Activated CD4-positive, alpha-beta T cell treated with anti-CD3 and anti-CD28 coated beads for 24 hours (primary cell): Measurements from ENCODE around the gene NDUFS6.

Source experiments
- DNase-seq, 2 donors: peaks; one replicate each; pipeline ENCODE4 v3.0.0-alpha.2; 2020; ENCODE audit warnings: low read depth in 2 of 2

NDUFS6 gene

DNA sequence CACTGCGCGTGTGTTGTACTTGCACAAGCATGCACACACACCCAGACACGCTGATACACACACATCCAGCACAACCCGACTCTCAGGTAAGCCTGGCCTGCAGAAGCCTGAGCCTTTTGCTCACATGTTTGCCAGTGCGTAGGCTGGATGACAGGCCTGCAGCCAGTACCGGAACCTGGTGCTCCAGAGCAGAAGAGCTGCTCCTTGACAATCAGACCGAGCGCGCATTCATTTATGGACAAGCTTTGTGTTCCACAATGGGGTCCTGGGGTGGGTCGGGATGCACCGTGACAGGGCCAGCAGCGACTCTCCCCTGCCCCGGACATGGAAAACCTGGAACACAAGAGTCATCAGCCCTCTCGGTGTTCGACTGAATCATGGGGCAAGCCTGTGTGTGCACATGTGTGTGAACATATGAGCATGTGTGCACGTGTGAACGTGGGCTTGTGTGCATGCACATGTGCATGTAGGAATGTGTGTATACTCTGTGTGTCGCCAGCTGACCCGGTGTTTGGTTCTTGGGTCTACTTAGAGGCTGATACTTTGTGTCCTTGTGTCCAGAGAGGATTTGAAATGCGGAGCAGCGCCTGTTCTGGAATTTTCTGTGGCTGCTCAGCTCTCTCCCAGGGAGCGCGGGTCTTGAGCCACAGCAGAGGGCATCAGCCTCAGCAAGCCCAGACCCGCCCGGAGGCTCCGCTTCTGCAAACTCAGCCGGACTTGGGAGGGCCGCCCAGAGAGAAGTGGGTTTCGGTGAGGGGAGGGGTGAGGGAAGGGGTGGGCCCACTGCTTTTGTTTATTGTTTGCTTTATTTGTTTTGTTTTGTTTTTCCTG is 49.3 kb downstream of the NDUFS6 start:
- DNase-seq, result no peak

DNA sequence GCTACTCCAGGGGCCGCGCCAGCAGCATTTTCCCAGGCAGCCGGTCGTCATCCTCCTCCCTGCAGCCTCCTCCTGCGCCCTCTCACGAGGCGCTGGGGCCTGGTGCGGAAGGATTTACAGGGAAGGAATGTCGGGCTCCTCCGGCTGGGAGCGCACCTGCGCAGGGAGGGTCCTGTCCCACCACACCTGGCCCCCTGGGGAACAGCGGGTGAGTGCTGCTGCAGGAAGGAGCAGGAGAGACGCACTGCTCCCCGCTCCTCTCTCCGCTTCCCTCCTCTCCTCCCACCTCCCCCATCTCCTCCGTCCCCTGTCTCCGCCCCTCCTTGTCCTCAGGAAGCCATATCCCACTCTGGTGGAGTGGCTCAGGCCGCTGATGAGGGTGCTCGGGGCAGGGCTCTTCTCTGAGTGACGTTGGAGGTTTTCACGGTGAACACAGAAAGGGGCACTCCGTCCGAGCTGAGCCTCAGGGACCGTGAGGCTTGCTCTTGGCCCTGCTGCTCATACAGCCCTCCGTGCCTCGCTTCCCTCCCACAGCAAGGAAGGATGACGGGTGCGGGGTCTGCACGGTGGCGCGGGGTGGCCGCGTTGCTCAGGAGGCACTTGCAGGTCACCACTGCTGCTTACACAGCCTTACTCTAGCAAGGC is 50.2 kb downstream of the NDUFS6 start:
- no peak for DNase-seq

DNA sequence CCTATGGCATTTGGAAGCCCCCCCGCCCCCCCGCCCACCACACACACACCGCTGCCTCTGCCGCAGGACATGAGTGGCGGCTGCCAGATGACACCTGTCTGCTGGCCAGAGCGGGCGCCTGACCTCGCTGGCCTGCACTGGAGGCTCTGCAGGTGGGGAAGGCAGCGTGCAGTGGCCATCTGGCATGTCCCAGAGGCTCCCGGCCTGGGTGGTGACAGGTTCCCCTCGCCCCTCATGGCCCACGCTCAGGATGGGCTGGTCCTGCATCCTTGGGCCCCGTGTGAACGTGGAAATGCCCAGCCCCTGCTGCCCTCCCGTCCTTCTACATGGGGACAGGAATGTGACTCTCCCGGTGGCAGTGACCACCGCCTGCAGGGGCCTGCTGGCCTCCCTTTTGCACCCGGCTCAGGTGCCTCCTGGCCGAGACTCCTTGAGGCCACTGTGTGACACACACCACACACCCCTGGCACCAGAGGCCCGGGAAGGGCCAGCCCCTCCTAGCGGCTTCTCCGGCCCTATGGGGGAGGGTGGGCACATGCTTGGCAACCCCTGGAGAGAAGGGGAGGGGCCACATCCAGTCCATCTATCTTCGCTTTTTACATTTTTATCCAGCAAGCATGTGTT is 51.2 kb downstream of the NDUFS6 start:
- DNase-seq, result no peak

DNA sequence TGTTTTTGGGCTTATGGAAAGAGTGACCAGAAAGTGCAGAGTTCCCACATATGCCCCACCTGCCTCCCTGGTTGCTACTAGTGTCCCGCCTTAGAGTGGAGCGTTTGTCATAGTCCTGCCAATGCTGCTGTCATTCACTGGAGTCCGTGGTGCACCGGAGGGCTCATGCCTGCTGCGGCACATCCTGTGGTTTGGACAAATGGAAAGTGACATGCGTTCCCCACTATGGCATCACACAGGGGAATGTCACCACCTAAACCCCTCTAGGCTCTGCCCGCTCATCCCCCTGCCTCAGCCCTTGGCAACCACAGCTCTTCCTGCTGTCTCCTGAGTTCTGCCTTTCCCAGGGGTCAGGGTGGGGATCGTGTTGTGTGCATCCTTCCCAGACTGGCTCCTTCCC is 52.3 kb downstream of the NDUFS6 start:
- no peak for DNase-seq

DNA sequence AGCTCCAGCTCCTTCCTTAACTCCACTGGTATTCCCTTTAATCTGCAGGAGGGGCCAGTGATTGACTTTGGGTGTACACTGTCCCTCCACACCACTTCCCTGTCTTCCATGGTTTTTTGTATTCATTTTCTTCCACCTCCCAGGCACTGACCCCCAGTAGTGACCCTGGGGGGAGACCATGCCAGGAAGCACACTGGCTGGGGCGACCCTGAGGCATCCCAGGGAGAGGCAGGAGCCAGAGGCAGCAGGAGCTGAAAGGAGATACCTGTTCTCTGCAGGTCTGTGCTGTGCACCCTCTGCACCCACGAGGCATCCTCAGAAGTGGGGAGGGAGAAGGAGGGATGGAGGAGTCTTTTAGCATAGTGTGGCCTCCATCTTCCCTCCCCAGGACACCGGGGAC is 53.9 kb downstream of the NDUFS6 start:
- DNase-seq, result no peak

DNA sequence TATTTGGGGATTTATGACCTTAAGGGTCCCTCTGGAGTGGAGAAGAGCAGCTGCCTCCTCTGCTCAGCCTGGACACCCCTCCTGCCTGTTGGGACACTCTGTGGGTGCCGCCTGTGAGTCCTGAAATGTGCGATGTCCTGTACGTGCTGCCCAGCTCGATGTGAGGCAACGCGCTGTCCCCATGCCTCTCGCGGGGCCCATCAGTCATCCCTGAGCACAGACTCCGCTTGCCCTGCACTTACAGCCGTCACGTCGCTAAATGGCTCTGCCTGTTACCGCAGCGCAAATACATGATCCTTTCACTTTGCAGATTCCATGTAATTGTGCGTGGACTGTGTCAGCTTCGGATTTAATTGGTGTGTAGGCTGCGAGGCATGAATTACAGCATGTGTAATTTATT is 54.4 kb downstream of the NDUFS6 start:
- DNase-seq, result no peak

DNA sequence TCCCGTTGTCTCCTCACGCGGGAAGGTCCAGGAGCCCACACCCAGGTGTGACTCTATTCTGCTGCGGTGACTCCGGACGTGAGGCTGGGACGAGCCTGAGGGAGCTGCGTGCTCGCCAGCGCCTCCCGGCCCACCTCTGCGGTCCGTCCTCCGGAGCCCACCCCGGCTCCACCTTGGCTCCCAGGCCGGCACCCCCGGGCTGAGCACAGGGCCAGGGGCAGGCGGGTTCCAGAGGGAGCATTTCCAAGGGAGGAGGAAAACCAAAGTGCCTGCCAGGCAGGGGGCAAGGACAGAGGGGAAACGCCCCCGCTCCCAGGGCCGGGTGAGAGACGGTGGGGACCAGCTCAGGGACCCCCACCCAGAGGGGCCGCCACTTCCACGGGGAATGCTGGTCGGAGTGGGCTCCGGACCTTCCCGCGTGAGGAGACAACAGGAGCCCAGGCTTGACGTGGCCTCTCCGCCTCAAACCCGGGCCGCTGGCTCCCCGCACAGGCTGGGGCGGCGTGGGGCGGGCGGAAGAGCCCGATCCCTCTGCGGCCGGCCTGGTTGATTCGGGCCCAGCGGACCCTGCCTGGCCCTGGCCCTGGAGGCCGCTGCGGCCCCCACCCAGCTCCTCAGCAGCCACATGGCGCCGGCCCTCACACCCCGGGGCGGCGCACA is 55.5 kb downstream of the NDUFS6 start:
- no peak for DNase-seq

DNA sequence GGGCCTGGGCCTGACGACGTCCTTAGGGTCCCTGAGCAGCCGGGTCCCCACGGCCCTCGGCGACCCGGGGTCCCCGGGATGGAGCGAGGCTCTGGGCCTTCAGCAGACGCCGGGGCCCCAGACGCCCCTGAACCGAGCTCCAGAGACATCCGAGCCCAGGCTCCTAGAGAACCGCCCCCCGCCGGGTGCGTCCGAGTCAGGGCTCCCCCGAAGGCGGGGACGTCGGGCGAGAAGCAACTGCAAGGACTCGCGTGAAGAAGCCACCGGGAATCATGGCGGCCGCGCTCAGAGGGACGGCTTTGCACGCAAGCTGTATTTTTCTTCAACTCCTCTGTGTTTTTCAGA is 56.0 kb downstream of the NDUFS6 start:
- no peak for DNase-seq

DNA sequence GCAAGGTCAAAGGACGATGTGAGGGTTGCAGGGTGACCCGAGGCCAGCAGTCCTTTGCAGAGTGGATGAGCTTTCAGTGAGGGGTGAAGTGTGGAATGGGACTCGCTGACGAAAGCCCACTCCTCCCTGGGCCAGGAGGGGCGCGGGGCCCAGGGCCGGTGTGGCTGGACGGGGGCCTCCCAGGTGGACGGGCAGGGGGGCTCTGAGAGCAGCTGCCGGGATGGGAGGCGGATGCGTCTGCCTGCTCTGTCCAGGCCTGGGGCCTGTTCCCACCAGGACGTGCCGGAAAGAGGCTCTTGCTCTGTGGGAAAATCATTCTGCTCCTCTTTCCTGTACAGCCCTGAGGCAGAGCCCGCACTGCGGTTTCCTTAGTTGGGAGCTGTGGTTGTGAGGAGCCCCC is 57.2 kb downstream of the NDUFS6 start:
- no peak for DNase-seq

DNA sequence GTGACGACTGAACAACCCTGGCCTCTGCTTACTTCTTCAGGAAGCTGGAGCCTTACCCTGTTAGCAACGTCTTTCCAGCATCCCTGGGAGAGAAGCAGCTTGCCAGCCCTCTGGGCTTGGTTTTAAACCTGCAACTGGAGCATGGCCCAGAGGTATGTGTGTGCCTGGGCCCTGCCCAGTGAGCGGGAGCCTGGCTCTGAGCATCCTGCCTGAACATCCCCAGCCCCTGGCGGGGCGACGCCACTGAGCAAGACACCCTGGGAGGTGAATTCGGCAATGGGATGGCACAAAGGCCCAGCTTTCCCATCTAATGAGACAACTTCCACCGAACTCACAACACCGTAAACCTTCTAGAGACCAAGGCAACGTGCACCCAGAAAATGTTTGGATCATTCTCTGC is 57.9 kb downstream of the NDUFS6 start:
- no peak for DNase-seq

DNA sequence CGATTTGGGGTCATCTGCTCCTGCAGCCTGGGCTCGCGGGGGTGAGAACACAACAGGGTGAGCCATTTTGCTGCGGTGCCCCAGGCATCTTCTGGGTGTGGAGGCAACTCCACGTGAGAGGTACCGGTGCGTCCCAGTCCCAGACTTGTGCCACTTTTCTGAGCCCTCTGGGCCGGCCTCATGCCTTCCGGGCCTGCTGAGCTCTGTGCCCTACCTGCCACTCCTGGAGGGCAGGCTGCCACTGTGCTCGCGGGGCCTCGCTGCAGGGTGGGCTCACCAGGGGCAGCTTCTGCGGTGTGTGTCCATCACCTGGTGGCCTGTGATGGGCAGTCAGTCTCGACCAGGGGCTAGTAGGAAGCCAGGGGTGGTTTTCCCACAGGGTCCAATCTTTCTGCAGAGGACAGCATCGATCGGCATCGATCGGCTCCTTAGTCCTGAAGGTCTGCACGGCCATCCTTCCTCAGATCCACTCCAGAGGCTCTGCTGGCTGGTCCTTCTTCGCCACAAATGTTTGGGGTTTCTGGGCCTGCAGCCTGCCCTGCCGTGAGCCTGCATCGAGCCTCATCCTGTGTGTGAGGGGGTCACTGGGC is 58.9 kb downstream of the NDUFS6 start:
- no peak for DNase-seq

DNA sequence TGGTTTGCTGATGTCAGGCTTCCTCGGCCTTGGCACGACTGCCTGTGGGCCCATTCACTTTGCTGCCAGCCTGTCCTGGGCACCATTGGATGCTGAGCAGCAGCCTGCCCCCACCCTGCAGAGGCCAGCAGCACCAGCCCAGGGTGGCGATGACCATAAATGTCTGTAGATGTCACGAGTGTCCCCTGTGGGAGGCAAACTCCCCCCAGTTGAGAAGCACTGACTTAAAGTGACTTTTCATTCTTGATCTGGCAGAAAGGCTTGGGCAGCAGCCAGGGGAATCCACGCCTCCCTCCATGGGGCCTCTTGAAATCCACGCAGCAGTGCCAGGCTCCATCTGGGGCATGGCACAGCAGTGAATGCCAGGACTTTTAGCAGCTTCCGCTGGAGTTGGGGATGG is 59.7 kb downstream of the NDUFS6 start:
- no peak for DNase-seq

DNA sequence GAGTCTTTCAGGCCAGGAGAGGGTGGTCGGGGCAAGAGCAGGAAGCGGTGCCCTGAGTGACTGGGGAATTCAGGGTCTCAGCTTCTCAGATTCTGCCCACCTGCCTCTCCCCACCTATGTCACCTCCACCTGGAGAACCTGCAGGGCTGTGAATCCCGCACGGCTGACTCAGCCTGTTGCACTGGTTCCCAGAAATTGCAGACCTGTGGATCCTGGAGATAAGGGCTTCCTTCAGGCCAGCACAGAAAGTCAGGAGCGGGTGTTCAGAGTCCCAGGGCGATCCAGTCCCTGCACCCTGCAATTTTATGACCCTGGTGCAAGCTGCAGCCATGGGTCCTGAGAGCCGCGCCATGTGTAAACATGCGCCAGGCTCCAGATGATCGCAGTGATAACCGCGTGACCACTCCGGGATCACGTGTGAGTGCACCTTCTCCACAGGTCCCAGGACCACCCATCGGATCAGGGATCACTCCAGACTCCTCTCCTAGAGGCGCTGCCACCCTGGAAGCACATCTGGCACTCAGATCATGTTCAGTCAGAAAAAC is 63.8 kb downstream of the NDUFS6 start:
- no peak for DNase-seq

DNA sequence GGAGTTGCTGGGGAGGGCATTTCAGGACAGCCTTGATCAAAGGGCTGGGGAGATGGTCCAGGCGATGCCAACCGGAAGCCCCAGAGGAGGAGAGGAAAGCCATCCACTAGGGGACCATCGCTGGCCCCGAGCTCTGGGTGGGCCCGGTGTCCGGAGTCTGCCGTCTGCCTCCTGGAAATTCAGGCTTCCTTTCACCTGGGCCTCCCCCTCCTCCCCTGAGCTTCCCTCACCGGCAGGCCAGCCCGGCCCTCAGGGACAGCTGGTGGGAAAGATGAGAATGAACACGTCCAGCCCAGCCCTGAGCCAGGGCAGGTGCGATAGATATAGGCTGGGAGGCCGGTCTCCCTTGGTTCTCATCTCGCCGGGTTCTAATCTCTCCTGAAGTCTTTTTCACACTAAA is 64.3 kb downstream of the NDUFS6 start:
- no peak for DNase-seq
